HG03442 (cell line): ENCODE results near the gene OR2M3.
"Not testable (repeated sequence)": the region's sequence is repeated elsewhere in the genome, so short reads cannot be mapped to it uniquely, and the experiment has no call there.

ENCODE experiments used
- ATAC-seq: cut with Tn5 transposase; IDR thresholded peaks from one replicate; pipeline ENCODE4 v1.9.1; 2021; ENCODE audit warnings: mild to moderate bottlenecking, moderate library complexity; ENCODE audit not compliant: unreplicated experiment

The OR2M3 gene, protein sequence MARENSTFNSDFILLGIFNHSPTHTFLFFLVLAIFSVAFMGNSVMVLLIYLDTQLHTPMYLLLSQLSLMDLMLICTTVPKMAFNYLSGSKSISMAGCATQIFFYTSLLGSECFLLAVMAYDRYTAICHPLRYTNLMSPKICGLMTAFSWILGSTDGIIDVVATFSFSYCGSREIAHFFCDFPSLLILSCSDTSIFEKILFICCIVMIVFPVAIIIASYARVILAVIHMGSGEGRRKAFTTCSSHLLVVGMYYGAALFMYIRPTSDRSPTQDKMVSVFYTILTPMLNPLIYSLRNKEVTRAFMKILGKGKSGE

DNA sequence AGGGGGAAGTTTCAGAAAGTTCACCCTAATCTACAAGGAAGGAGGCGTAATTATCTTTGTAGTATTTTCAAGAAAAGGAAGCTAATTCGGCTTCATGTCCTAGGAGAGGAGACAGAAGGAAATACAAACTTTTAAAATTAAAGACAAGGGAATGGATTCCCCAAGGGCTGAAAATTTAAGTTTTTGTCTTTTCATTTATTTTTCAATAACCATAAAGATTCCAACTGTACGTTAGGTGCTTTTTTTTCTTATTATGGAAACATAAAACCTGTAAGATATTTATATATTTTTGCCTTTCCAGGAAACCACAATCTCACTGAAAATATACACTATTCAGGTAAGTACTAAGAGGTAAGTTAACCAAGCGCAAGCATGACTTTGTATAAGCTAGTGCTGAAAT is at the start of gene OR2M3:
Gene OR2M3 (plus strand): TSS at position 301 of the 400 bp plus-strand sequence. CDS start 5,803 bp downstream, outside the sequence.
- ATAC-seq = no peak

GRCh38 chr1:248152056-248152827 is 44.8 kb upstream of the OR2M3 start:
- ATAC-seq = no peak

GRCh38 chr1:248155927-248156326 is 41.1 kb upstream of the OR2M3 start:
- no peak for ATAC-seq

DNA sequence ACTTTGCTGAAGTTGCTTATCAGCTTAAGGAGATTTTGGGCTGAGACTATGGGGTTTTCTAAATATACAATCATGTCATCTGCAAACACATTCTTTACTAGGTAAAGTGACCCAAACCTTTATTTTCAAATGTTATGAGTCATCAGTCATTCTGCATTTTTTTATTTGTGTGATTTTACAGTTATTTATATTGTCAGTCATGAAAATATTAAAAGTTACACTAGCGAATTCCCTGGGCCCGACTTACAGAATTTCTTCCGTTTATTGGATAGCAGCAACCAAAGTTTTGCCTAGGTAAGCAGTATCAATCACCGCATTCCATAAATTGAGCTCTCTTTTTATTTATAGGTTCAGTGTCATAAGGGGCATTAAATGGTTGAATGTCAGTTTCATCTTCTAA is 38.3 kb upstream of the OR2M3 start:
- ATAC-seq = no peak

- no peak for ATAC-seq
These were observed 33.0 kb upstream of the OR2M3 start for GRCh38 chr1:248164031-248164430.

DNA sequence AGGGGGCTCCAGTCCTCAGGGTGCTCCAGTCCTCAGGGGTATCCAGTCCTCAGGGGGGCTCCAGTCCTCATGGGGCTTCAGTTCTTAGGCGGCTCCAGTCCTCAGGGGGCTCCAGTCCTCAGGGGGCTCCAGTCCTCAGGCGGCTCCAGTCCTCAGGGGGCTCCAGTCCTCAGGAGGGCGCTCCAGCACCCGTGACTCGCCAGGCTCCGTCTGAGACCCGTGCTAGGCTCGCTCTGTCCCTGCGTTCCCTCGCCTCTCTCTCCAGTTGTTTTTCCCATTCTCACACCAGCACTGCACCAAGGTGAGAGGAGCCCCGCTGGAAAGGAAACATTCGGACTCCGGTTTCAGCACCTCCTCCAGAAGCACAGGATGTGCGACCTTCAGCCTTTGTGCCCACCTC is 31.9 kb upstream of the OR2M3 start:
- ATAC-seq = no peak

GRCh38 chr1:248174521-248174920 is 22.5 kb upstream of the OR2M3 start, which contains the start of gene OR2M2:
TSS of gene OR2M2 (plus strand) at chr1:248174821. CDS start at chr1:248179986, 5,165 bp downstream.
- no peak for ATAC-seq

GRCh38 chr1:248183996-248184395 is 13.1 kb upstream of the OR2M3 start:
- ATAC-seq = no peak

GRCh38 chr1:248187363-248187762 is 9.7 kb upstream of the OR2M3 start:
- no peak for ATAC-seq

- no peak for ATAC-seq
These were observed 8.0 kb upstream of the OR2M3 start for GRCh38 chr1:248189026-248189425.

DNA sequence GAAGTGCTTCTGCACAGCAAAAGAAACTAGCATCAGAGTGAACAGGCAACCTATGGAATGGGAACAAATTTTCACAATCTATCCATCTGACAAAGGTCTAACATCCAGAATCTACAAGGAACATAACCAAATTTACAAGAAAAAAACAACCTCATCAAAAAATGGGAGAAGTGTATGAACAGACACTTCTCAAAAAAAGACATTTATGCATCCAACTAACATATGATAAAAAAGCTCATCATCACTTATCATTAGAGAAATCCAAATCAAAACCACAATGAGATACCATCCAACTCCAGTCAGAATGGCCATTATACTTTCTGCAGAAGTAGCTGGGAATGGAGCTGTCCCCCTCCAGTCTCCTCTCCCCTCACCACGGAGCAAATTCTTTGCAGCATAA is 2.9 kb upstream of the OR2M3 start:
- no peak for ATAC-seq

DNA sequence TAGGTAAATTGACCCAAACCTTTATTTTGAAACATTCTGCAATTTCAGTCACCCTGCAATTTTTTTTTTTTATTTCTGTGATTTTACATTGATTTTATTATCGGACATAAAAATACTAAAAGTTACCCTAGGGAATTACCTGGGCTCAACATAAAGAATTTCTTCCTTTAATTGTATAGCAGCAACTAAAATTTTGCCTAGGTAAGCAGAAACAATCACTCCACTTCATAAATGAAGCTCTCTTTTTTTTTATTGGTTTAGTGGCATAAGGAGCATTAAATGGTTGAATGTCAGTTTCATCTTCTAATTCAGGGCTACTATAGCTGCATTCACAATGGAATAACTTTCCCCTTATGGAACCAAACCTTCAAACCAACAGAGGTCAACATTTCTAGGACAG is 18.8 kb downstream of the OR2M3 start:
- no peak for ATAC-seq

- ATAC-seq = no peak
These were observed 28.5 kb downstream of the OR2M3 start for GRCh38 chr1:248225537-248225936.

DNA sequence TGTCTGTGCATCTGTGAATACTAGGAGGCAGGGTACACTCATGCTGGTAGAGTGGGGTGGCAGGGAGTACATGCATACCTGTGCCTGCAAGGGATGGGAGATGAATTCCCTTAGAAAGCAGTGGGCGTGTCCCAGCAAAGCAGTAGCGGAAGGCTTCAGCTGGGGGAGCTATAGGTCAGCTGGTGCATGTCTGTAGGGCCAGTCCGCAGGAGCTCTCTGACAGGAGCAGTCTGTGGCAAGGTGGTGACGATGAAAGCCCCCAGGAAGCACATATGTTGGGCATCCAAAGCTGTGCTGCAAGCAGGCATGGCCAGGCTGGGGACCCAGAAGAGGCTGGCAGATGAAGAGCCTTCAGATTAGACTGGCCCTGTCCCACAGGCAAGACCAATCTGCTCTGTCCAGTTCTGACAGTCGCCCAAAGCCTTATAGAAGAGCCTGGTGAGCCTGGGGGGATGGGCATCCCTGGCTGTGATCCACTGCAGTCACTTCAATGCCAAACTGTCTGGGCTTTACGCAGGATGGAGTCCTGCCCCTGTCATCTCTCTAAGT is 32.4 kb downstream of the OR2M3 start:
- ATAC-seq = no peak

GRCh38 chr1:248231117-248231516 is 34.1 kb downstream of the OR2M3 start, which contains the start of gene OR2M4:
TSS of gene OR2M4 (plus strand) at chr1:248231417. CDS start at chr1:248238929, 7,512 bp downstream.
- ATAC-seq = no peak

DNA sequence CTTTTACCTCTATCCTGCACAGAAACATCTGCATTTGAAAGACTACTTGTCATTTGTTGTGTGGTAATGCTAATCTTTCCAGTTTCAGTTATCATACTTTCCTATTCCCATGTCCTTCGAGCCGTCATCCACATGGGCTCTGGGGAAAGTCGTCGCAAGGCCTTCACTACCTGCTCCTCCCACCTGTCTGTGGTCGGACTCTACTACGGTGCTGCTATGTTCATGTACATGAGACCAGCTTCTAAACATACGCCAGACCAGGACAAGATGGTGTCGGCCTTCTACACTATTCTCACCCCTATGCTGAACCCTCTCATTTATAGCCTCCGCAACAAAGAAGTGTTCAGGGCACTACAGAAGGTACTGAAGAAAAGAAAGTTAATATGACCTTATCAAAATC is 42.4 kb downstream of the OR2M3 start:
- ATAC-seq = no peak

- peak; percentile 89 for ATAC-seq
These were observed 46.1 kb downstream of the OR2M3 start for GRCh38 chr1:248243204-248243603.

DNA sequence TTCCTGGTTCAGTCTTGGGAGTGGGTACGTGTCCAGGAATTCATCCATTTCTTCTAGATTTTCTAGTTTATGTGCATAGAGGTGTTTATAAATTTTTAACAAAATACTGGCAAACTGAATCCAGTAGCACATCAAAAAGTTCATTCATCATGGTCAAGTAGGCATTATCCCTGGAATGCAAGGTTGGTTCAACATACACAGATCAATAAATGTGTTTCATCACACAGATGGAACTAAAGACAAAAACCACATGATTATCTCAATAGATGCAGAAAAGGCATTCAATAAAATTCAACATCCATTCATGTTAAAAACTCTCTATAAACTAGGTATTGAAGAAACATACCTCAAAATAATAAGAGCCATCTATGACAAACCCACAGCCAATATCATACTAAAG is 62.2 kb downstream of the OR2M3 start:
- ATAC-seq = not testable (repeated sequence)
